HEK293 (cell line): ENCODE measurements around the gene WDR18.
A peak's percentile ranks its signal among the peaks of the same experiment; 100 is the strongest.

Source experiments
- FEZF1 ChIP-seq: fragments of 450-650 bp; formaldehyde crosslinking; IDR thresholded peaks from 2 replicates; pipeline ENCODE4 v1.5.1; 2016; ENCODE audit warnings: missing biosample characterization, missing genetic modification characterization
- GLI2 ChIP-seq: fragments of 450-650 bp; formaldehyde crosslinking; IDR thresholded peaks from 2 replicates; pipeline ENCODE4; 2017; ENCODE audit warnings: missing biosample characterization, missing genetic modification characterization, low read depth, borderline replicate concordance
- OSR2 ChIP-seq: fragments of 450-650 bp; formaldehyde crosslinking; IDR thresholded peaks from 2 replicates; pipeline ENCODE4 v1.5.1; 2016; ENCODE audit warnings: missing biosample characterization, missing genetic modification characterization
- PATZ1 ChIP-seq: fragments of 450-650 bp; formaldehyde crosslinking; IDR thresholded peaks from 2 replicates; pipeline ENCODE4 v1.5.1; 2016; ENCODE audit warnings: missing biosample characterization, missing genetic modification characterization
- REPIN1 ChIP-seq: fragments of 450-650 bp; formaldehyde crosslinking; IDR thresholded peaks from 2 replicates; pipeline ENCODE4 v1.5.1; 2017; ENCODE audit warnings: missing biosample characterization, missing genetic modification characterization, low read depth
- TSHZ1 ChIP-seq: fragments of 450-650 bp; formaldehyde crosslinking; IDR thresholded peaks from 2 replicates; pipeline ENCODE4 v1.5.1; 2016; ENCODE audit warnings: missing biosample characterization, missing genetic modification characterization, borderline replicate concordance
- WT1 ChIP-seq: fragments of 450-650 bp; formaldehyde crosslinking; IDR thresholded peaks from 2 replicates; pipeline ENCODE4 v1.5.1; 2016; ENCODE audit warnings: missing biosample characterization, missing genetic modification characterization
- ZBTB21 ChIP-seq: fragments of 450-650 bp; formaldehyde crosslinking; IDR thresholded peaks from 2 replicates; pipeline ENCODE4 v1.5.1; 2017; ENCODE audit warnings: missing biosample characterization, missing genetic modification characterization
- ZBTB48 ChIP-seq: fragments of 450-650 bp; formaldehyde crosslinking; IDR thresholded peaks from 2 replicates; pipeline ENCODE4 v1.5.1; 2016; ENCODE audit warnings: missing biosample characterization, missing genetic modification characterization
- ZNF114 ChIP-seq: fragments of 450-650 bp; formaldehyde crosslinking; IDR thresholded peaks from 2 replicates; pipeline ENCODE4 v1.5.0; 2017; ENCODE audit warnings: missing biosample characterization, missing genetic modification characterization
- ZNF132 ChIP-seq: fragments of 450-650 bp; formaldehyde crosslinking; IDR thresholded peaks from 2 replicates; pipeline ENCODE4 v1.5.1; 2017; ENCODE audit warnings: missing biosample characterization, missing genetic modification characterization, borderline replicate concordance
- ZNF24 ChIP-seq: fragments of 450-650 bp; formaldehyde crosslinking; IDR thresholded peaks from 2 replicates; pipeline ENCODE4 v1.5.1; 2016; ENCODE audit warnings: missing biosample characterization, missing genetic modification characterization
- ZNF248 ChIP-seq: fragments of 450-650 bp; formaldehyde crosslinking; IDR thresholded peaks from 2 replicates; pipeline ENCODE4 v1.5.1; 2017; ENCODE audit warnings: missing biosample characterization, missing genetic modification characterization
- ZNF324 ChIP-seq: fragments of 450-650 bp; formaldehyde crosslinking; IDR thresholded peaks from 2 replicates; pipeline ENCODE4 v1.5.1; 2016; ENCODE audit warnings: missing biosample characterization, missing genetic modification characterization
- ZNF514 ChIP-seq: fragments of 450-650 bp; formaldehyde crosslinking; IDR thresholded peaks from 2 replicates; pipeline ENCODE4 v1.5.1; 2016; ENCODE audit warnings: missing biosample characterization, missing genetic modification characterization
- ZNF561 ChIP-seq: fragments of 450-650 bp; IDR thresholded peaks from 2 replicates; pipeline ENCODE4 v1.5.1; 2018; ENCODE audit warnings: missing biosample characterization, missing genetic modification characterization, borderline replicate concordance
- ZNF571 ChIP-seq: fragments of 450-650 bp; formaldehyde crosslinking; IDR thresholded peaks from 2 replicates; pipeline ENCODE4 v1.5.0; 2017; ENCODE audit warnings: missing biosample characterization, missing genetic modification characterization
- ZNF585B ChIP-seq: fragments of 450-650 bp; formaldehyde crosslinking; IDR thresholded peaks from 2 replicates; pipeline ENCODE4 v1.5.1; 2016; ENCODE audit warnings: missing biosample characterization, missing genetic modification characterization
- ZNF600 ChIP-seq: fragments of 450-650 bp; formaldehyde crosslinking; IDR thresholded peaks from 2 replicates; pipeline ENCODE4 v1.5.1; 2016; ENCODE audit warnings: missing biosample characterization, missing genetic modification characterization
- ZNF610 ChIP-seq: fragments of 450-650 bp; formaldehyde crosslinking; IDR thresholded peaks from 2 replicates; pipeline ENCODE4 v1.5.1; 2016; ENCODE audit warnings: missing biosample characterization, missing genetic modification characterization, borderline replicate concordance
- ZNF654 ChIP-seq: fragments of 450-650 bp; formaldehyde crosslinking; IDR thresholded peaks from 2 replicates; pipeline ENCODE4 v1.5.1; 2016; ENCODE audit warnings: low read depth, missing biosample characterization, missing genetic modification characterization
- ZNF658 ChIP-seq: fragments of 450-650 bp; formaldehyde crosslinking; IDR thresholded peaks from 2 replicates; pipeline ENCODE4; 2016; ENCODE audit warnings: missing biosample characterization, missing genetic modification characterization
- ZSCAN18 ChIP-seq: fragments of 450-650 bp; formaldehyde crosslinking; IDR thresholded peaks from 2 replicates; pipeline ENCODE4 v1.5.1; 2016; ENCODE audit warnings: missing biosample characterization, missing genetic modification characterization
- TF ChIP-seq, protein P1 (sequence below): fragments of 450-650 bp; formaldehyde crosslinking; IDR thresholded peaks from 2 replicates; pipeline ENCODE4 v1.5.1; 2016; ENCODE audit warnings: missing biosample characterization, missing genetic modification characterization
- TF ChIP-seq, protein P2 (sequence below): fragments of 450-650 bp; formaldehyde crosslinking; IDR thresholded peaks from 2 replicates; pipeline ENCODE4 v1.5.1; 2017; ENCODE audit warnings: missing biosample characterization, missing genetic modification characterization
- TF ChIP-seq, protein P3 (sequence below): fragments of 450-650 bp; formaldehyde crosslinking; IDR thresholded peaks from 2 replicates; pipeline ENCODE4 v1.5.1; 2016; ENCODE audit warnings: missing biosample characterization, missing genetic modification characterization
- TF ChIP-seq, protein P4 (sequence below): fragments of 450-650 bp; formaldehyde crosslinking; IDR thresholded peaks from 2 replicates; pipeline ENCODE4 v1.5.1; 2017; ENCODE audit warnings: missing biosample characterization, missing genetic modification characterization

WDR18 gene

GRCh38 chr19:1000095-1000494, 15.9 kb downstream of the WDR18 start, which contains the start of gene GRIN3B (continued):
- TF ChIP-seq, protein P1, sequence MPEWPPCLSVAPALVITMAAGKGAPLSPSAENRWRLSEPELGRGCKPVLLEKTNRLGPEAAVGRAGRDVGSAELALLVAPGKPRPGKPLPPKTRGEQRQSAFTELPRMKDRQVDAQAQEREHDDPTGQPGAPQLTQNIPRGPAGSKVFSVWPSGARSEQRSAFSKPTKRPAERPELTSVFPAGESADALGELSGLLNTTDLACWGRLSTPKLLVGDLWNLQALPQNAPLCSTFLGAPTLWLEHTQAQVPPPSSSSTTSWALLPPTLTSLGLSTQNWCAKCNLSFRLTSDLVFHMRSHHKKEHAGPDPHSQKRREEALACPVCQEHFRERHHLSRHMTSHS (tag by site-specific recombination): no peak
- TF ChIP-seq, protein P2, sequence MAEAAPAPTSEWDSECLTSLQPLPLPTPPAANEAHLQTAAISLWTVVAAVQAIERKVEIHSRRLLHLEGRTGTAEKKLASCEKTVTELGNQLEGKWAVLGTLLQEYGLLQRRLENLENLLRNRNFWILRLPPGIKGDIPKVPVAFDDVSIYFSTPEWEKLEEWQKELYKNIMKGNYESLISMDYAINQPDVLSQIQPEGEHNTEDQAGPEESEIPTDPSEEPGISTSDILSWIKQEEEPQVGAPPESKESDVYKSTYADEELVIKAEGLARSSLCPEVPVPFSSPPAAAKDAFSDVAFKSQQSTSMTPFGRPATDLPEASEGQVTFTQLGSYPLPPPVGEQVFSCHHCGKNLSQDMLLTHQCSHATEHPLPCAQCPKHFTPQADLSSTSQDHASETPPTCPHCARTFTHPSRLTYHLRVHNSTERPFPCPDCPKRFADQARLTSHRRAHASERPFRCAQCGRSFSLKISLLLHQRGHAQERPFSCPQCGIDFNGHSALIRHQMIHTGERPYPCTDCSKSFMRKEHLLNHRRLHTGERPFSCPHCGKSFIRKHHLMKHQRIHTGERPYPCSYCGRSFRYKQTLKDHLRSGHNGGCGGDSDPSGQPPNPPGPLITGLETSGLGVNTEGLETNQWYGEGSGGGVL (tag by site-specific recombination): peak; percentile 78
- TF ChIP-seq ZNF600 (tag by site-specific recombination) (peak; percentile 62), REPIN1 (no peak), ZNF248 (tag by site-specific recombination) (no peak), FEZF1 (tag by site-specific recombination) (no peak), ZNF610 (no peak), ZSCAN18 (tag by site-specific recombination) (no peak), ZNF132 (tag by site-specific recombination) (no peak), OSR2 (tag by site-specific recombination) (peak; percentile 8; the same call in 1 of the 2 replicates), ZNF324 (tag by site-specific recombination) (no peak), ZNF658 (tag by site-specific recombination) (no peak), GLI2 (tag by site-specific recombination) (no peak), ZNF585B (tag by site-specific recombination) (no peak), ZNF514 (tag by site-specific recombination) (no peak), ZNF571 (tag by site-specific recombination) (no peak), TSHZ1 (peak; percentile 47; the same call in 1 of the 2 replicates), ZNF114 (tag by site-specific recombination) (no peak), ZBTB21 (tag by site-specific recombination) (no peak), ZNF24 (tag by site-specific recombination) (0 out of 2 replicates have a peak, but pooled peaks have one; percentile 40), PATZ1 (peak; percentile 97), ZNF561 (tag by site-specific recombination) (peak; percentile 99), WT1 (tag by site-specific recombination) (0 out of 2 replicates have a peak, but pooled peaks have one; percentile 14), ZNF654 (tag by site-specific recombination) (peak; percentile 52), ZBTB48 (tag by site-specific recombination) (peak; percentile 51)
- TF ChIP-seq, protein P3, sequence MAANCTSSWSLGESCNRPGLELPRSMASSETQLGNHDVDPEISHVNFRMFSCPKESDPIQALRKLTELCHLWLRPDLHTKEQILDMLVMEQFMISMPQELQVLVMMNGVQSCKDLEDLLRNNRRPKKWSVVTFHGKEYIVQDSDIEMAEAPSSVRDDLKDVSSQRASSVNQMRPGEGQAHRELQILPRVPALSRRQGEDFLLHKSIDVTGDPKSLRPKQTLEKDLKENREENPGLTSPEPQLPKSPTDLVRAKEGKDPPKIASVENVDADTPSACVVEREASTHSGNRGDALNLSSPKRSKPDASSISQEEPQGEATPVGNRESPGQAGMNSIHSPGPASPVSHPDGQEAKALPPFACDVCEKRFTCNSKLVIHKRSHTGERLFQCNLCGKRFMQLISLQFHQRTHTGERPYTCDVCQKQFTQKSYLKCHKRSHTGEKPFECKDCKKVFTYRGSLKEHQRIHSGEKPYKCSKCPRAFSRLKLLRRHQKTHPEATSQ (tag by site-specific recombination): no peak
- TF ChIP-seq, protein P4, sequence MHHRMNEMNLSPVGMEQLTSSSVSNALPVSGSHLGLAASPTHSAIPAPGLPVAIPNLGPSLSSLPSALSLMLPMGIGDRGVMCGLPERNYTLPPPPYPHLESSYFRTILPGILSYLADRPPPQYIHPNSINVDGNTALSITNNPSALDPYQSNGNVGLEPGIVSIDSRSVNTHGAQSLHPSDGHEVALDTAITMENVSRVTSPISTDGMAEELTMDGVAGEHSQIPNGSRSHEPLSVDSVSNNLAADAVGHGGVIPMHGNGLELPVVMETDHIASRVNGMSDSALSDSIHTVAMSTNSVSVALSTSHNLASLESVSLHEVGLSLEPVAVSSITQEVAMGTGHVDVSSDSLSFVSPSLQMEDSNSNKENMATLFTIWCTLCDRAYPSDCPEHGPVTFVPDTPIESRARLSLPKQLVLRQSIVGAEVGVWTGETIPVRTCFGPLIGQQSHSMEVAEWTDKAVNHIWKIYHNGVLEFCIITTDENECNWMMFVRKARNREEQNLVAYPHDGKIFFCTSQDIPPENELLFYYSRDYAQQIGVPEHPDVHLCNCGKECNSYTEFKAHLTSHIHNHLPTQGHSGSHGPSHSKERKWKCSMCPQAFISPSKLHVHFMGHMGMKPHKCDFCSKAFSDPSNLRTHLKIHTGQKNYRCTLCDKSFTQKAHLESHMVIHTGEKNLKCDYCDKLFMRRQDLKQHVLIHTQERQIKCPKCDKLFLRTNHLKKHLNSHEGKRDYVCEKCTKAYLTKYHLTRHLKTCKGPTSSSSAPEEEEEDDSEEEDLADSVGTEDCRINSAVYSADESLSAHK (tag by site-specific recombination): peak; percentile 40; the same call in 1 of the 2 replicates
